Measurements from ENCODE around the gene DAG1. TPM values are rescaled to one million over a fixed set of nuclear protein-coding genes. Genes with fewer than 3 reads are reported as not detected.

DAG1 gene
- polyA plus RNA-seq, 1 of the 3 experiments (the other 2 are of a cell fraction), result 54.4 TPM

GRCh38 chr3:49421890-49422378, 48.1 kb upstream of the DAG1 start (continued):
- TF ChIP-seq CTCF (IDR thresholded peaks at IDR 0.05), result no peak

DNA sequence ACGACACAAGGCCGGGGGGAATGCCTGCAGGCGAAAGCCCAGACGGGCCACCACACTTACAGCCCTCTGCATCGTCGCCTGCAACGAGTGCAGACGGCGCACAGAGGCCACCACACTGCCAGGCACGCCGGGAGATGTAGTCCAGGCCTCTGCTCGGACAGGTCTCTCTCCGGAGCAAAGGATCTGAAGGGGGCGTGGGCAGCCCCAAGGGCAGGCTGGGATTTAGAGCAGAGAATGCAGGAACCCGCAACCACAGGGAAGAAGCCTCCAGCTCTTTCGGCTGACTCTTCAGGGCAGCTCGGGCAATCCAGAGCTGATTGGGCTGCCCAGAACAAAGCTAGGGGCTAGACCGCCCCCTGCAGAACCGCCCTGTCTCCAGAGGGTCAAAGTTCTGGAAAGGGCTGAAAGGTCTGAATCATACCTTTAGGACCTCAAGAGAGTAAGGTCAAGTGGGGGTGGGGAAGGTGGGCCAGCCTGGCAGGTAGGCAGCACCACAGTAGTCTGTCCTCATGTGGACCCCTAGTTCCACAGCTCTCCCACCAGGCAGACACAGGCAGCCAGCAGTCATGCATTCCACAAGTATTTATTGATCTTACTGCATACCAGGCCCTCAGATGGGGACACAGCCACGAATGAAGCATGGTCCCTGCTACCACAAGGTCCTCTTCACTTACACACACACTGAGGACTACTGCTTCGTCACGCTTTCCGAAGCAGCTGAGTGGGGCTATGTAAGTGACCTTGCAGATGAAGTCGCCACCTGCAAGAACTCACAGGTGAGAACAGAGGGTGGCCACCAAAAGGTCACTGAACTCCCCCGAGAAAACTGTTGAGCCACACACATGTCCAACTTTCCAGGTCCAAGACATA, 47.5 kb upstream of the DAG1 start, which contains the start of gene AMT:
Gene AMT, minus strand, starts transcription at position 95 of the 870 bp plus-strand sequence. Its CDS starts 23 bp downstream, at position 72.
- ChIA-PET CTCF (interaction anchor here (0.9 kb wide), 1 partner anchor 82 kb away, joined by 3 read pairs; the partner anchor contains the start of gene USP4), POLR2A (interaction anchor here (1.1 kb wide), 1 partner anchor 10 kb away, joined by 3 read pairs; the partner anchor contains the start of genes RHOA and TCTA)
- WGBS (ENCODE audit: low lambda C conversion rate), result 80% methylated on average over 17 of the region's 25 CpGs
- H3K27me3 ChIP-seq (ENCODE audit: insufficient read depth), result no peaks in the 10 kb centered on the region
- H3K4me1 ChIP-seq (ENCODE audit: control insufficient read depth in 1 of 2, insufficient read depth in 2 of 2, low read depth in 1 of 2, low read length in 1 of 2), result peaks cover 0 to 12% of the 10 kb centered on the region in 2 experiments; a peak in 1 of 4 replicates
- TF ChIP-seq FOSL2 (IDR thresholded peaks at IDR 0.05; ENCODE audit: borderline replicate concordance, low read depth) (no peak), MEF2A (IDR thresholded peaks at IDR 0.05; ENCODE audit: borderline replicate concordance, low read depth) (no peak), RFX5 (IDR thresholded peaks at IDR 0.05; ENCODE audit: low read length) (no peak), USF1 (IDR thresholded peaks at IDR 0.05; ENCODE audit: borderline replicate concordance, low read depth) (no peak), RAD21 (IDR thresholded peaks at IDR 0.05; ENCODE audit: low read length) (no peak), MAX (IDR thresholded peaks at IDR 0.05; ENCODE audit: low read depth) (no peak), TAF1 (IDR thresholded peaks at IDR 0.05; ENCODE audit: borderline replicate concordance, low read depth, low read length) (no peak), SIN3A (IDR thresholded peaks at IDR 0.05; ENCODE audit: borderline replicate concordance, low read depth, low read length) (no peak), TEAD4 (IDR thresholded peaks at IDR 0.05; ENCODE audit: borderline replicate concordance, insufficient read depth) (no peak), RXRA (IDR thresholded peaks at IDR 0.05; ENCODE audit: borderline replicate concordance, low read depth) (no peak), FOXM1 (IDR thresholded peaks at IDR 0.05; ENCODE audit: low read depth) (no peak), USF2 (IDR thresholded peaks at IDR 0.05; ENCODE audit: borderline replicate concordance, low read depth, low read length) (no peak), POLR2AphosphoS5 (IDR thresholded peaks at IDR 0.05; ENCODE audit: low read depth, low read length) (no peak), IRF3 (IDR thresholded peaks at IDR 0.05; ENCODE audit: low read depth, low read length) (no peak), SMC3 (IDR thresholded peaks at IDR 0.05; ENCODE audit: low read depth, low read length) (no peak), MXI1 (IDR thresholded peaks at IDR 0.05; ENCODE audit: low read depth, low read length) (no peak)
- TF ChIP-seq, protein P1, sequence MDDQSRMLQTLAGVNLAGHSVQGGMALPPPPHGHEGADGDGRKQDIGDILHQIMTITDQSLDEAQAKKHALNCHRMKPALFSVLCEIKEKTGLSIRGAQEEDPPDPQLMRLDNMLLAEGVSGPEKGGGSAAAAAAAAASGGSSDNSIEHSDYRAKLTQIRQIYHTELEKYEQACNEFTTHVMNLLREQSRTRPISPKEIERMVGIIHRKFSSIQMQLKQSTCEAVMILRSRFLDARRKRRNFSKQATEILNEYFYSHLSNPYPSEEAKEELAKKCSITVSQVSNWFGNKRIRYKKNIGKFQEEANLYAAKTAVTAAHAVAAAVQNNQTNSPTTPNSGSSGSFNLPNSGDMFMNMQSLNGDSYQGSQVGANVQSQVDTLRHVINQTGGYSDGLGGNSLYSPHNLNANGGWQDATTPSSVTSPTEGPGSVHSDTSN (IDR thresholded peaks at IDR 0.05), result no peak
- TF ChIP-seq, protein P2, sequence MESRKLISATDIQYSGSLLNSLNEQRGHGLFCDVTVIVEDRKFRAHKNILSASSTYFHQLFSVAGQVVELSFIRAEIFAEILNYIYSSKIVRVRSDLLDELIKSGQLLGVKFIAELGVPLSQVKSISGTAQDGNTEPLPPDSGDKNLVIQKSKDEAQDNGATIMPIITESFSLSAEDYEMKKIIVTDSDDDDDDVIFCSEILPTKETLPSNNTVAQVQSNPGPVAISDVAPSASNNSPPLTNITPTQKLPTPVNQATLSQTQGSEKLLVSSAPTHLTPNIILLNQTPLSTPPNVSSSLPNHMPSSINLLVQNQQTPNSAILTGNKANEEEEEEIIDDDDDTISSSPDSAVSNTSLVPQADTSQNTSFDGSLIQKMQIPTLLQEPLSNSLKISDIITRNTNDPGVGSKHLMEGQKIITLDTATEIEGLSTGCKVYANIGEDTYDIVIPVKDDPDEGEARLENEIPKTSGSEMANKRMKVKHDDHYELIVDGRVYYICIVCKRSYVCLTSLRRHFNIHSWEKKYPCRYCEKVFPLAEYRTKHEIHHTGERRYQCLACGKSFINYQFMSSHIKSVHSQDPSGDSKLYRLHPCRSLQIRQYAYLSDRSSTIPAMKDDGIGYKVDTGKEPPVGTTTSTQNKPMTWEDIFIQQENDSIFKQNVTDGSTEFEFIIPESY (IDR thresholded peaks at IDR 0.05; ENCODE audit: borderline replicate concordance, low read depth), result no peak
- peak; percentile 78 for DNase-seq
- H4K20me1 ChIP-seq (ENCODE audit: insufficient read depth), result no peaks in the 10 kb centered on the region
- no peaks in the 10 kb centered on the region for H3K9me3 ChIP-seq
- H2AFZ ChIP-seq (ENCODE audit: low read depth), result no peak within 1 kb of the TSS
- peak within 1 kb of the TSS in 1 of 2 experiments; percentile 79; a peak in 3 of 4 replicates for H3K27ac ChIP-seq (ENCODE audit: low read depth in 2 of 2, low read length in 1 of 2)
- no peak within 1 kb of the TSS for H3K9ac ChIP-seq
- H3K4me2 ChIP-seq, result no peak within 1 kb of the TSS
- H3K79me2 ChIP-seq (ENCODE audit: insufficient read depth), result no peaks in the 10 kb centered on the region
- H3K9me2 ChIP-seq, result no peaks in the 10 kb centered on the region
- peaks cover 16% of the 10 kb centered on the region for H3F3A ChIP-seq (replicated peaks; ENCODE audit: insufficient read depth)
- peak within 1 kb of the TSS in 1 of 2 experiments; percentile 27; a peak in 1 of 4 replicates for H3K4me3 ChIP-seq (ENCODE audit: low read depth in 2 of 2, low read length in 1 of 2)
- peaks cover 3 to 18% of the 10 kb centered on the region in 2 experiments for H3K36me3 ChIP-seq (replicated peaks in 1 of 2; ENCODE audit: control insufficient read depth in 1 of 2, insufficient read depth in 2 of 2, low read length in 1 of 2)

Data from SK-N-SH (cell line).